HG02884 (cell line): ENCODE measurements around the gene GRIK2.

Source experiments
- ATAC-seq: cut with Tn5 transposase; IDR thresholded peaks from one replicate; pipeline ENCODE4 v1.9.1; 2021; ENCODE audit warnings: mild to moderate bottlenecking, moderate library complexity; ENCODE audit not compliant: unreplicated experiment

The GRIK2 gene

DNA sequence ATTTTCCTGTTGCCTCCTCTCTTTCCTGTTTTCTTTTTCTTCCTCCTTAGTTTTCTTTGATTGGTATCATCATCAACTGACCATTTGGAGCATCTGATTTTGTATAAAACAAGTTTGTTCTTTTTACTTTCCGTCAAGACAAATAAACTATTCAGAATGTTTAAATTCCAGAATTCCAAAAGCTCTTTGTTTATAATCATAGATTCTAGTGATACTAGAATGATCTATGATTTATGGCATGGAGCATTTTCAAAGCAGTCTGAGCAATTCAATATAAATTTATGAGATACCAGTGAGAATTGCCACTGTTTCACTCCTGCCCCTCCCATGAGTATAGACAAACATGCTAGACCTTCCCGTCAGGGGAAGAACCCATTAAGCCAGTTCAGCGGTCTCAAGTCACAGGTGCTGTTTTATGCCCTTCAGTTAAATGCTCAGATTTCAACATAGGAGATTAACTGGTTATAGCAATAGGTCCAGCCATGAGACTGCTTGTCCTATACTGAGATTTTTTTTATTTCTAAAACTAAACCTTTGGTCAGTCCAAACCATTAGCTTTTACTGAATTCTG lies 60.7 kb downstream of the GRIK2 start:
- no peak for ATAC-seq

DNA sequence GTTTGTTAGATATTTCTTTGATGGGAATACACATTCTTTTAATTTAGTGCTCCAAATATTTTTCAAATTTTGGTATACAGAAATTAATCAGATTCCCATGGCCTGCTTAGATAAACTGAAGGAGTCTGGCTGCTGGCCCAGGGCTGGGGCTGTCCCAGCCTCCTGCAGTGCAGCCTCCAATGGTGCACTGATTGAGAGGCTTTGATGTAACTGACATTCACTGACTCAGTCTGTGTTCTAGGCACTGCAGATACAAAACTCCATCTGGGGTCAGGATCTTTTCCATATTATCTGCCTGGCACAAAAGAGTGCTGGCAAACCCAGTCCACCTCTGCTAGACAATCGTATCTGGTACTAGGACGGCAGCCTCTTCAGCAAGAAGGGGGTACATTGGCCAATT lies 64.8 kb downstream of the GRIK2 start:
- no peak for ATAC-seq

DNA sequence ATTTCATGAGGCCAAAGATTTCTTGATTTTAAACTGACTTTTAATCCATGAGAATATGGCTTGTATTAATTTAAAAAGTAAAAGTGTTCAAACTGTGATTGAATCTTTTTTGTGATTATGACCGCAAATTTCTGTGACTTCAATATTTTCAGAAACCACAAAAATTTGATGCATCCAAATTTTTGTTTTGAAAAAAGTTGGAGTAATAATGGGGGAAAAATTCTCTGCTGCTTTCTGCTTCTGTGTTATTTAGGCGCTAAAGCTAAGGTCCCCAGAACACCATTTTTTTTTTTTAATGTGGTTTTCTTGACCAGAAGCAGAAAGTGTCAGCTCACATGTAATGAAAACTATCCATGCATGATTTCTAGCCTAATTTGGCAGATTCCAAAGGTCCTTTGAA lies 65.3 kb downstream of the GRIK2 start:
- no peak for ATAC-seq

DNA sequence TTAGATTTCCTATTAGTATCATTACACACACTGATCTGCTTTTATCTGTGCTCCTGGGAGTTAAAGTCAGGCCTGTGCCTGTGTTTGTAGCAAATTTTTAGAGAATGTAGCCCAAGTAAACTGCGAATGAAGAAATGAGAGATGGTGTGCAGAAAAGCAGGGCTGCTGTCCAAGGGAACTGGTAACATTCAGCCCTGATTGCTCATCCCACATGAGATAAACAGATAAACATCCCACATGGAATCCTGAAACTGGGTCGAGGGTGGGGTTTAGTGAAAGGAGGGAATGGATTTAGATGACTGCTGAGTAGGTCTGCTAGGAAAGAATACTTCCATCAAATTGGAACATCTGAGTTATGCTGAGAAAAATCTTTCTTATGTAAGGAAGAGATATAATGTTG lies 69.1 kb downstream of the GRIK2 start:
- ATAC-seq: no peak

DNA sequence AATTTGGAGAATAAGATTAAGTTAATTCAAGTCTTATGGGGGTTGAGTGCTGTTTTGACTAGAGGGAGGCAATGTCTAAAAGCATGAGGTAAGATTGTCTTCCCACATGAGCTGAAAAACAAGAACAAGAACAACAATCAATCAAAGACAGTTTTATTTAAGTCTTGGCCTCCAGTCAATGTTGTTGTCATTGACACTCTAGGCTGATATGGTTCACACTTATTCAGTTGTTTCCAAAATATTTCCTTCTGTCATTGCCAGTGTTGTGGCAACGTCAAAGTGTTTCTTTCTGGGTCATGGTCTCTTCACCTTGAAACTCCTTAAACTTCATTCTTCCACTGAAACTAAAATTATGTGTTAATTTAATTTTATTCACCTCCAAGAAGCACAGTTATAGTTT lies 72.4 kb downstream of the GRIK2 start:
- no peak for ATAC-seq

DNA sequence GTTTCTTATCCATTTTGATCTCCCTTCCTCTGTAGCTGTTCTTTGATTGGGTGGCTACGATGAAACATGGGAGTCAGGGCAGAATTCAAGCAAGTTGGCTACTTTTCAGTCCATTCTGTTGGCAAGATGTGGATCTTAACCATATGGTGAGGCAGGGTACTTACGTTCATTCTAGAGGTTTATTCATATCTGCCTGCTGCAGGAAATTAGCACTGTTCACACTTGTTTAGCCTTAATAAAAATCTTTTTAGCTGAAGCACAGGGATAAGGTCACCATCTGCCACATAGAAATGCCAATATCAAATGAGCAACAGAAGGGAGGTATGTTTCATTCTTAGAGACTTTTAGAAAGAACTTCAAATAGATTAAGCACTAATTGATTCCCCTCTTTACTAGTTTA lies 83.9 kb downstream of the GRIK2 start:
- no peak for ATAC-seq

DNA sequence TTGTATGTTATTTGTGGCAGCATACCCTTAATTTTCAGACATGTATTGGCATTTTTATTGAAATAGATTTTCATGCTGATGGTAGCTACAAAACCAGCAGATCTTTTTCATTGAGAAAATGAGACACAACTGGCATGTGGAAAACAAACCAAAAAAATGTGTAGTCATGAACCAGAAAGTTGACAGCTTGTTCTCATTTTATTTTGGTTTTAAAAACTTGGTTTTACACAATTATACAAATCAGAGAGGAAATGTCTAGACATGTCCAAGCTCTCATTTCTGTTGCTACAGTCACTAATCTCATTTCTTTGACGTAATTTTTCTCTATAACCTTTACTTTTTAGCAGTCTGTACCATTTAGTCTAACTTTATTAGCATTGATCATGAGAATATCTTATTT lies 85.4 kb downstream of the GRIK2 start:
- ATAC-seq: no peak

DNA sequence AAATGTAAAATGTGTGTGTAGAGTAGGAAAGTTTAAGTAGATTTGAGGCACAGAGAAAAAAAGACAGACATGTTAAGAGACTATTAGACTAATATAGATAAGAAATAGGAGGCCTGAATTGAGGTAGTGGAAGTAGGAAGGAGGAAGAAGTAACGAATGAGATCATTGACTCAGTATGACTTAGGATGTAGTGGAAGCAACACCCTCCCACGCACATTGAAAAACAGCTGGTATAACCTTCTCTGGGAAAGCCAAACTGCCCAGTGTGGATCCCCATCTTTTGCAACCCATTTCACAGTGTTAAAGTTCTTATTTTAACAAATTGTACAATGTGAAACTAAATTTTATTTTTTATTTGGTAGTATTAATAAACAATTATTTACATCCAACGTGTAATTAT lies 89.1 kb downstream of the GRIK2 start:
- ATAC-seq: no peak

DNA sequence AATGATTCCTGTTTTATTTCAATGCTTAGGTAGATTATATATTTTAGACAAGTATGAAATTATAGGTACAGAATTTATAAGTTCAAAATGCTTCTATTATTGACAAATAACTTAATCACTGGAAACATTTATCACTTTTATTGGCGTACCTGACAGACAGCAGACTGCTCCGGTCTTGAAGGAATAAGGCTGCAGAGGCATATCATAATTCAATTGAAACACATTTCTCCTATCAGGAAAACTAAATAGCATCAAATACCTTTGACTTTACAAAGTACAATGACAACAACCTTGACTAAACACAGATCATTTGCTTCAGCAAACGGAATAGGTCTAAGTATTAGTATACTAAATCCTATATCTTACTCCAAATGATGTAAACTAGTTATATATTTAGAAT lies 91.3 kb downstream of the GRIK2 start:
- ATAC-seq: no peak

DNA sequence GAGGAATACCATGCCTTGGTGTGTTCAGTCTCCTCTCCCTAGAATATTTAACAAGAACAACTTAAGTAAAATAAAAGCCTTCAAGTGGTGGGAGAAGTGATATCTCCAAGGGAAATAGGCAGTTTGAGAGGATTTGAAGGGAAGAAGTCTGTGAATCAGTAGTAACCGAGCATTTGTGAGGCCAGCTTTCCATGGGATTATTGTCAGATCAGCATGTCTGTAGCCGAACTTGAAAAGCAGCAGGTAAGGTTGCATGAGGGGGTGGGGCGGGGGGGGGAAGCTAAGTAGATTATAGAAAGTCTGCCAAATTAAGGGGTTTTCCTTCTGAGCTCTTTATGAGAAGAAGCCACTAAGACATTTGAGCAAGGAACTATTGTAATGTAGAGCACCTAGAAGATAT lies 92.6 kb downstream of the GRIK2 start:
- ATAC-seq: no peak

DNA sequence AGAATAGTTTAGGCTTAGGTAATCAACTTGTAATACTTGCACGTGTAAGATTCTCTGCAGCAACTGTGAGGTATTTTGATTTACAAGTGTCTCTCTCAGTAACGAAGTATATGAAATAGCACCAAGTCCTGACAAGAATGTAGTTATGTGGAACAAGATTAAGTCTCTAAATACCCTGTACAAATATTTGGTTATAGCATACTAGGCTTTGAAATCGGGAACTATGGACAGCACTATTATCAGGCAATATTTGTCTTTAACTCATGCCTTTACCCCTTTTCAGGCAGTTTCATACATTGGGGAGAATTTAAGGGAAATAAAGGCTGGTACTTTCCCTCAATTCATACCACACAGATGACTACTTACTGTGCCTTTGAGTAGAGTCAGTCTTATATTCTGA lies 93.2 kb downstream of the GRIK2 start:
- no peak for ATAC-seq

DNA sequence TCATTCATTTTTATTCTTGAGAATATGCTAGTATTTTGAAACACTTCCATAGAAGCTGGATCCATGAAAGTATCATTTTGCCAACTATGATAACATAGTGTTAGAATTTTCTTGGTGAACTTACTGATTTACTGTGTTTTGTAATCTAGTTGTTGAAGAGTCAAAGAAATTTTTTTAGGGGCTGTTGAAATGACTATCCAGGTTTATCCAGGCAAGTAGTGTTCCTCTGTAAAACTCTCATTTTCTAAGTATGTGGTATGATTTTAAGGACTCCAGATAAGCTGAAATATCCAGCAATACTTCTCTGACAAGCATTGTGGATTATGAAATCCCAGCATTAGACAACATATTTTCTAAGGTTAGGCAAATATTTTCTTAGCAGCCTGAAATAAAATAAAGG lies 95.9 kb downstream of the GRIK2 start:
- ATAC-seq: no peak

DNA sequence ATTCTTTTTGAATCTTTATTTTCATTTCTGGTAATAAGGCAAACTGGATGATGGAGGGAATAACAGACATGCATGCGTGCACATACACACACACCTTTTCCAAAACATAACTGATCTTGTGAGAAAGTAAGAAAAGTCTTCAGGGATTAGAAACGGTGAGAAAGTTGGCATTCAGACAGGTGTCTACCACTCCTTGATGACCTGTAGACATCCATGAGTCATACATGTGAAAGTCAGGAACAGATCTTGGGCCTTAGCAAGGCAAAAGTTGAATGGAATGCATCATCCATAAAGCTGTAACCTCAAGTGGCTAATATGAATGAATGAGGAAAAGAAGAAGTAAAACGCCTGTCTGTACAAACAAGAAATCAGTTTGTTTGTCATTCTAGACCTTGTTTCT lies 97.3 kb downstream of the GRIK2 start:
- ATAC-seq: no peak

DNA sequence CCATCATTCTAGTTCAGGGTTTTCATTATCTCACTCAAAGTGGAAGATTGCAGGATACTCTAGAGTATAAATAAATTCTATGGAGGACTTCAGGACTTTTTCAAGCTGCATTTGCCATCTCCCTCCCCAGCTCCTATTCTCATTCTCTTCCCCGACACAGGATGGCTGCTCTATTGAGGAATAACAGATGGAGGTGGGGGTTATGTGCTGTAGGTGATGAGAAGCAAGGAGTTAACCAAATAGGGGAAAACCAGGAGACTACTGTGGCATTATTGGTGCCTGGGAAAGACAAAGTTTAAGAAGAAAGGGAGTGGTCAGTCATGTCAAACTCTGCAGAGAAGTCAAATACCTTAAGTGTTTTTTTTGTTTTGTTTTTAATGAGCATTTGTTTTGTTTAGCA lies 109.3 kb downstream of the GRIK2 start:
- ATAC-seq: no peak

DNA sequence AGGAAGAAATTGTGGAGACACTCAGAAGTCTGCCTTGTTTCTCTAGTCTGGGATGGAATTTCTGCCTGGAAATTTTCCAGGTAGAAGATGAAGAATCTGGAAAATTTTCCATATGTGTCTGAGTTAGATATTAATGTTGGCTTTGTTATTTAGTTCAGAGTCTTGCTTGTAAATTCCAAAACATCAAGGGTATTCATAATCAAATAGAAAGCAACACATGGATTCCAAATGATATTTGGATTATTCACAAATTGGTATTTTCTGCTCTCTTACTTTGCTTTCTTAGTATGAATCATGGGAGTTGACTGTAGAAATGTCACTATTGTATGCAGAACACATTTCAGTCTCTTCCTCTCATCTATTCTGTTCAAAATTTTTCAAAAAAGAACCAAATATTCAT lies 116.0 kb downstream of the GRIK2 start:
- no peak for ATAC-seq

DNA sequence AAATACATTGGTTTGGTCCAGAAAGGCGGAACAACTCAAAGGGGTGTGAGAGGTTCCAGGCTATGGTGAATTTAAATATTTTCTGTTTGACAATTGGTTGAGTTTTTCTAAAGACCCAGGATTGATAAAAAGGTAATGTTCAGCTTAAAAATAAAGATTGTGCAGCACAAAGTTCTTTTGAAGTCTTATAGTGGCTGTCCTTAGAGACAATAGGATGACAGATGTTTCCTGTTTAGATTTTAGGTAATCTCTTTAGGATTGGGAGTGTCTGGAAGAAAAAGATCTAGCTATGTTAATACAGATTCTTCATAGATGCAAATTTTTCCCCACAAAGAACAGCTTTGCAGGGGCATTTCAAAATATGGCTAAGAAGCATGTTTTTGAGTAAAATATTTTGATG lies 119.7 kb downstream of the GRIK2 start:
- ATAC-seq: no peak

DNA sequence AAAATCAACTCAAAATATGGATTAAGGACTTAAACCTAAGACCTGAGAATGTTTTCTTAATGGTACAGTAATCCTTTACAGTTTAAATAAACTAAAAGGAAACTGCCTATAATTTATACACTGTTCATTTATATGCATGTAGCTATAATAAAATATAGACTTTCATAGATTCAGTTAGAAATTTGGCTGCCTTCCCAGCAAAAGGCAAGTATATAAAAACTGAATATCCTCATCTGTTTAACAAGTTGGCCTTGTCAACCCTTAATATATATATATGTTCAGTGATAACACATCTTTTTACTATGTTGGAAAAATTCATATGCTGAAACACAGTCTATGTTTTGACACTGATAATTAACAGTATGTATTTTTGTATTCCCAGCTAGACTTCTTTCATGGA lies 123.1 kb downstream of the GRIK2 start:
- ATAC-seq: no peak

DNA sequence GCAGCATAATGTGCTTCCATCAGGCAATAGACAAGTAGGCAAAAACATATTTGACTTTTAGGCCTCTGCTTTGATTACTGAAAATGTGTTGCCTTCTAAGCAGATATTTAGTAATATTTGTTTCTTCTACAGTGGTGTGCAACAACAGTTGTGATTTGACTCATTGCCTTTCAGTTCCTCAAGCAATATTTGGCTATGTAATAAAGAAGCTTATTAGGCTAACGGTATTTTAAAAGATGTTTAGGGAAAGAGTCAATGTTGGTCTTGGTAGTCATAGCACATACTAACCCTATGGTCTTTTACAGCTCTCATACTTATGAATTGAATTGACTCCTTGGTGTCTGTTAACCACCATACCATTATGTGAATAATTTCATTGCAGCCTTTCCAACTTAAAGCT lies 124.1 kb downstream of the GRIK2 start:
- peak; percentile 70 for ATAC-seq

DNA sequence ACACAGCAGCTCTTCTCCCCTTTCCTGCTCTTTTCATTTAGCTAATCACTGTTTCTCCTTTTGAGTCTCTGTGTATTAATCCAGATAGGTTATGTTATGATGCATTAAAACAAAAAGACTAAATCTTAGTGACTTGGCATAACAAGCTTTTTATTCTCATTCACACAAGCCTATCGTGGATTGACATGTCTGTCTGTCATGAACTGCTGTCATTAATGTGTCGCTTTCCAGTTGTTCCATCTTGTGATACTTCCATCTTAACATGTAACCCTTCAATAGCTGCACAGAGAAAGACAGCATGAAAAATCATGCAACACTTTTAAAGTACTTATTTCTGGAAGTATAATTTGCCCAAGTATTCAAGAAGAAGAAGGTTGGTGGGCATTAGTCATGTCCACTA lies 128.7 kb downstream of the GRIK2 start:
- ATAC-seq: no peak

DNA sequence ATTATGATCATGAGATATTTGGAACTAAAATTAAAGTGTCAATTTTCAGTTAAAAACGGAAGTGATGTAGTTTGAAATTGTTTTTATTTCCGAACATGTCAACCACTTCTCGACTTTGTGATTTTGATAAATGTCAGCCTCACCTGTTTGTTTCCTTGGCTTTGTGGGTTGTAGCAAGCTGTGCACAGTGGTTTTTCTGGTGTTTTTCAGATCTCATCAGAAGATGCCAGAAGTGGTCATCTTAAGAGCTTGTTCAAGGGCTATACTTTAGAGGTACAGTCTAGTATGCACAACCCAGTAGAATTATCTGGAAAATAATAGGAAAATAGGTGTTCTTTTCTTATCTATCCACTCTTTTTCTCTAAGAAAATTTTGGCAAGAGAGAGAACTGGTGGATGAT lies 134.0 kb downstream of the GRIK2 start:
- no peak for ATAC-seq

DNA sequence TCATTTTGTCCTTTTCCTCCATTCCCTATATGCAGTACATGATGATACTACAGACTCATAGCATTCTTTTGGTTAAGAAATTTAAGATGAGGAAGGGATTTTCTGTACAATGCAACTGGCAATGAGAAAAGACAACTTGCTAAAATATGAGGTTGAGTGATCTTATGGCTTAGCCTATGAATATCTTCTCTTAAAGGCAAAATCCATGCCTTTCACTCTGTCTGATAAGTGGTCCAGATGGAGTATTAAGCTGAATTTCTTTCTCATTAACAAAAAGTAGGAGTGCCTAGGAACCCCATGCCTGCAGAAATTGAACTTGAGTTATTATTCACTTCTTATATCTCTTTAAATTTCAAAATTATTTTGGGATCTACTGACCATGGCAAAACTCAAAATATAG lies 135.3 kb downstream of the GRIK2 start:
- ATAC-seq: no peak

DNA sequence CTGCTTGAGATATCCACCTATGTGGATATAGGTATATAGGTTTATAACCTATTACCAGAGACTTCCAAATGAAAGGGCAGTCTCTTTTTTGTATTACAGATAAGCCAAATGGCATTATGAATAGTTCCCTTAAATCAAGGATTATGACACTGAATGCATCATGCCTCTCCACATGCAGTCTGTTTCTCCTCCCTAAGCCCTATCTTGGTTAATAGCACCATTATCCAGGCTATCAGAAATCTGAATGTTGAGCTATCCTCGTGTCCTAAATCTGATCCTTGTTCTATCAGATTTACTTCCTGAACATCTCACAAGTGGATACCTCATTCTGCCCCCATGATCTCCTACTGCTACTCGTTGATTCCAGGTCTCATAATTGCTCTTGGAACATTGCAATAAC lies 138.0 kb downstream of the GRIK2 start:
- ATAC-seq: no peak

DNA sequence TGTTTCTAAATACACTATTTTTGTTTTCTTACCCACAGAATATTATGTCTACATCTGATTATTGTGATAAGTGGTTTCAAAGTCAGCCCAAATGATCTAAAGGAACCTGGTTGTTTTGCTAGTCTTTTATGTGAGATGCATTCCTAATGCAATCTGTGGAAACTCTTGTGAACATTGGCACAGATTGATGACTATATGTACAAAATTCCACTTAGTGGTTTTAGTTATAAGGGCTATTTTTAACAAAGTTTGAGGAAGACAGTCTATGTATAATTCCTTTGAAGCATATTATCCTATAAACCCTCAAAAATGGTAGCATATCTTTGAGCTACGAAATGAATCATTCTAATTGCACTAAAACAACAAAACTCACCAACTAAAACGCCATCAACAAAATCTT lies 140.9 kb downstream of the GRIK2 start:
- no peak for ATAC-seq

DNA sequence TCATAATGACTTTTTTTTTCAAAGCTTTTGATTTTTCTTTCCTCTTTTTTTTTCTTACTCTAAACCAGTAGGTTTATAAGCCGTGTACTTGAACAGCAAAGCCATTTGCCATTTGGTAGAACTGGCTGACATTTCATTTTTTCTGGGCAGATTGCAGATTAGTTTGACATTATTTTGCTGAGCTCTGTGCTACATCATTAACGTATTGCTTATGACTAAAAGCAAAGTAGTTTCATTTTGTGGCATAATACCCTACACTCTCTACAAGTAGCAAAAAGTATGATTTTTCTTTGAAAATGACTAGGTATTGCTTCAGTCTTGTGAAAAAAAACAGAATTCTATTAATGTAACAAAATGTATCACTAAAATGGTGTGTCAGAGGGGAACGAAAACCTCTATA lies 141.3 kb downstream of the GRIK2 start:
- ATAC-seq: no peak
